WTC11 (cell line): Measurements from ENCODE around the gene RIC1. TPM values are rescaled to one million over a fixed set of nuclear protein-coding genes. Genes with fewer than 3 reads are reported as not detected.
"Not testable (repeated sequence)": the region's sequence is repeated elsewhere in the genome, so short reads cannot be mapped to it uniquely, and the experiment has no call there.

Source experiments
- ATAC-seq: fragments of 200-7000 bp; cut with Tn5 transposase; 2 replicates; pipeline ENCODE4 v1.10.0; 2021; ENCODE audit warnings: mild to moderate bottlenecking, moderate library complexity
- CTCF ChIA-PET: fragments of 300-600 bp; sonication (Branson Sonifier 250); formaldehyde crosslinking; loops from one replicate; lab custom pipeline; 2021; ENCODE audit warnings: antibody characterized with exemption; lab: Charles Lee
- POLR2A ChIA-PET: fragments of 350-600 bp; sonication (Branson Sonifier 250); formaldehyde crosslinking; loops from one replicate; lab custom pipeline; 2021; ENCODE audit warnings: antibody characterized with exemption; lab: Charles Lee
- DNase-seq: peaks from one replicate; pipeline ENCODE4 v3.0.0; 2021; ENCODE audit warnings: low spot score
- H3K27ac Mint-ChIP-seq: 2 replicates; pipeline ENCODE4 v1.8.0; 2021; ENCODE audit warnings: mixed read lengths
- H3K27me3 Mint-ChIP-seq: 2 replicates; pipeline ENCODE4 v1.8.0; 2021; ENCODE audit warnings: low read depth, mild to moderate bottlenecking, moderate library complexity, mixed read lengths
- H3K36me3 Mint-ChIP-seq: 2 replicates; pipeline ENCODE4 v1.8.0; 2021; ENCODE audit warnings: mixed read lengths
- H3K4me1 Mint-ChIP-seq: 2 replicates; pipeline ENCODE4 v1.8.0; 2022; ENCODE audit warnings: mixed read lengths
- H3K4me3 Mint-ChIP-seq: 2 replicates; pipeline ENCODE4 v1.8.0; 2021; ENCODE audit warnings: mild to moderate bottlenecking, moderate library complexity, mixed read lengths
- H3K9me3 Mint-ChIP-seq: 2 replicates; pipeline ENCODE4 v1.8.0; 2021; ENCODE audit warnings: mixed read lengths
- ERG ChIP-seq: fragments of 250-450 bp; sonication (Bioruptor Pico); IDR thresholded peaks from 2 replicates; pipeline ENCODE4 v1.8.0; 2021; ENCODE audit warnings: mild to moderate bottlenecking
- FOXJ3 ChIP-seq: sonication (generic); formaldehyde crosslinking; IDR thresholded peaks from 2 replicates; pipeline ENCODE4 v1.9.0; 2021; ENCODE audit warnings: missing genetic modification reagents, mild to moderate bottlenecking, borderline replicate concordance
- GABPB1 ChIP-seq: sonication (generic); formaldehyde crosslinking; IDR thresholded peaks from 2 replicates; pipeline ENCODE4 v1.8.1; 2023; ENCODE audit warnings: mild to moderate bottlenecking, missing genetic modification reagents
- GTF2I ChIP-seq: fragments of 250-450 bp; sonication (Bioruptor Pico); conservative IDR thresholded peaks from 2 replicates; pipeline ENCODE4 v1.4.0; 2021; ENCODE audit warnings: mild to moderate bottlenecking
- KAT7 ChIP-seq: sonication (generic); formaldehyde crosslinking; IDR thresholded peaks from 2 replicates; pipeline ENCODE4 v1.8.1; 2023; ENCODE audit warnings: missing genetic modification reagents, mild to moderate bottlenecking, borderline replicate concordance
- MLX ChIP-seq: sonication (generic); formaldehyde crosslinking; IDR thresholded peaks from 2 replicates; pipeline ENCODE4 v1.8.1; 2023; ENCODE audit warnings: mild to moderate bottlenecking, missing genetic modification reagents, moderate library complexity
- MXD4 ChIP-seq: fragments of 250-450 bp; sonication (Bioruptor Pico); IDR thresholded peaks from 2 replicates; pipeline ENCODE4 v1.8.0; 2021; ENCODE audit warnings: mild to moderate bottlenecking, moderate library complexity, borderline replicate concordance
- NFE2L1 ChIP-seq: sonication (generic); formaldehyde crosslinking; IDR thresholded peaks from 2 replicates; pipeline ENCODE4 v1.8.1; 2023; ENCODE audit warnings: missing genetic modification reagents
- NR1H2 ChIP-seq: sonication (generic); formaldehyde crosslinking; IDR thresholded peaks from 2 replicates; pipeline ENCODE4 v1.9.0; 2021; ENCODE audit warnings: mild to moderate bottlenecking, moderate library complexity, missing genetic modification reagents
- PRRX2 ChIP-seq: fragments of 250-450 bp; sonication (Bioruptor Pico); IDR thresholded peaks from 2 replicates; pipeline ENCODE4 v1.8.0; 2021; ENCODE audit warnings: mild to moderate bottlenecking
- SP1 ChIP-seq: sonication (generic); formaldehyde crosslinking; conservative IDR thresholded peaks from 2 replicates; pipeline ENCODE4 v1.8.1; 2022; ENCODE audit warnings: missing genetic modification reagents
- TP53 ChIP-seq: sonication (generic); formaldehyde crosslinking; IDR thresholded peaks from 2 replicates; pipeline ENCODE4 v1.8.1; 2023; ENCODE audit warnings: mild to moderate bottlenecking, missing genetic modification reagents
- ZNF671 ChIP-seq: fragments of 250-450 bp; sonication (Bioruptor Pico); IDR thresholded peaks from 2 replicates; pipeline ENCODE4 v1.8.0; 2021; ENCODE audit warnings: mild to moderate bottlenecking
- total RNA-seq: library from RNA; stranded (reverse); gene quantifications from 3 replicates; pipeline ENCODE4 v1.2.3, GENCODE V29; 2021
- TF ChIP-seq, protein P1 (sequence below): sonication (generic); formaldehyde crosslinking; IDR thresholded peaks from 2 replicates; pipeline ENCODE4 v1.8.0; 2022; ENCODE audit warnings: missing genetic modification reagents
- TF ChIP-seq, protein P2 (sequence below): fragments of 250-450 bp; sonication (Bioruptor Pico); IDR thresholded peaks from 2 replicates; pipeline ENCODE4 v2.1.2; 2022; ENCODE audit warnings: mild to moderate bottlenecking, moderate library complexity
- TF ChIP-seq, protein P3 (sequence below): sonication (generic); formaldehyde crosslinking; IDR thresholded peaks from 2 replicates; pipeline ENCODE4 v1.8.1; 2022; ENCODE audit warnings: mild to moderate bottlenecking, moderate library complexity, missing genetic modification reagents
- TF ChIP-seq, protein P4 (sequence below): sonication (generic); formaldehyde crosslinking; conservative IDR thresholded peaks from 2 replicates; pipeline ENCODE4 v1.8.1; 2022; ENCODE audit warnings: mild to moderate bottlenecking, missing genetic modification reagents

The RIC1 gene
- total RNA-seq, 1 experiment from 2014 or later = 18.9 TPM

GRCh38 chr9:5652821-5653220, 23.9 kb downstream of the RIC1 start:
- TF ChIP-seq FOXJ3 (CRISPR knock-in tag) = no peak
- no peak for TF ChIP-seq ERG
- no peak for TF ChIP-seq SP1 (CRISPR knock-in tag)
- no peak for TF ChIP-seq MXD4 (CRISPR knock-in tag)
- ATAC-seq = no peak
- Mint-ChIP-seq H3K4me1 (peaks cover 6% of the 10 kb centered on the region; the same call in 1 of the 2 replicates), H3K4me3 (no peak overlapping the region), H3K9me3 (peaks cover 20% of the 10 kb centered on the region), H3K27ac (no peak overlapping the region), H3K36me3 (peaks cover 15% of the 10 kb centered on the region), H3K27me3 (no peaks in the 10 kb centered on the region)
- CTCF ChIA-PET = no interaction called here
- no peak for DNase-seq
- POLR2A ChIA-PET = no interaction called here

- H3K27ac Mint-ChIP-seq, CTCF ChIA-PET, H3K9me3 Mint-ChIP-seq, ATAC-seq, DNase-seq, POLR2A ChIA-PET, H3K4me3 Mint-ChIP-seq: not testable (repeated sequence)
- Mint-ChIP-seq H3K4me1 (peaks cover 12% of the 10 kb centered on the region), H3K27me3 (peaks cover 12% of the 10 kb centered on the region; the same call in 1 of the 2 replicates), H3K36me3 (peaks cover 18% of the 10 kb centered on the region)
Observed at GRCh38 chr9:5662804-5663203, 33.9 kb downstream of the RIC1 start.

- POLR2A ChIA-PET = interaction anchor here (0.6 kb wide), 1 partner anchor 96 kb away, joined by 7 read pairs; no protein-coding TSS in a partner anchor
- no peak overlapping the region for H3K27ac Mint-ChIP-seq
- TF ChIP-seq MLX (CRISPR knock-in tag) = no peak
- no peak for TF ChIP-seq GTF2I
- TF ChIP-seq GABPB1 (CRISPR knock-in tag) = no peak
- TF ChIP-seq, protein P1, sequence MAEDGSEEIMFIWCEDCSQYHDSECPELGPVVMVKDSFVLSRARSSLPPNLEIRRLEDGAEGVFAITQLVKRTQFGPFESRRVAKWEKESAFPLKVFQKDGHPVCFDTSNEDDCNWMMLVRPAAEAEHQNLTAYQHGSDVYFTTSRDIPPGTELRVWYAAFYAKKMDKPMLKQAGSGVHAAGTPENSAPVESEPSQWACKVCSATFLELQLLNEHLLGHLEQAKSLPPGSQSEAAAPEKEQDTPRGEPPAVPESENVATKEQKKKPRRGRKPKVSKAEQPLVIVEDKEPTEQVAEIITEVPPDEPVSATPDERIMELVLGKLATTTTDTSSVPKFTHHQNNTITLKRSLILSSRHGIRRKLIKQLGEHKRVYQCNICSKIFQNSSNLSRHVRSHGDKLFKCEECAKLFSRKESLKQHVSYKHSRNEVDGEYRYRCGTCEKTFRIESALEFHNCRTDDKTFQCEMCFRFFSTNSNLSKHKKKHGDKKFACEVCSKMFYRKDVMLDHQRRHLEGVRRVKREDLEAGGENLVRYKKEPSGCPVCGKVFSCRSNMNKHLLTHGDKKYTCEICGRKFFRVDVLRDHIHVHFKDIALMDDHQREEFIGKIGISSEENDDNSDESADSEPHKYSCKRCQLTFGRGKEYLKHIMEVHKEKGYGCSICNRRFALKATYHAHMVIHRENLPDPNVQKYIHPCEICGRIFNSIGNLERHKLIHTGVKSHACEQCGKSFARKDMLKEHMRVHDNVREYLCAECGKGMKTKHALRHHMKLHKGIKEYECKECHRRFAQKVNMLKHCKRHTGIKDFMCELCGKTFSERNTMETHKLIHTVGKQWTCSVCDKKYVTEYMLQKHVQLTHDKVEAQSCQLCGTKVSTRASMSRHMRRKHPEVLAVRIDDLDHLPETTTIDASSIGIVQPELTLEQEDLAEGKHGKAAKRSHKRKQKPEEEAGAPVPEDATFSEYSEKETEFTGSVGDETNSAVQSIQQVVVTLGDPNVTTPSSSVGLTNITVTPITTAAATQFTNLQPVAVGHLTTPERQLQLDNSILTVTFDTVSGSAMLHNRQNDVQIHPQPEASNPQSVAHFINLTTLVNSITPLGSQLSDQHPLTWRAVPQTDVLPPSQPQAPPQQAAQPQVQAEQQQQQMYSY = no peak
- no peak for TF ChIP-seq FOXJ3 (CRISPR knock-in tag)
- TF ChIP-seq PRRX2 (CRISPR knock-in tag) = no peak
- no peak for TF ChIP-seq KAT7
- no peak for TF ChIP-seq SP1 (CRISPR knock-in tag)
- no peak for TF ChIP-seq TP53 (CRISPR knock-in tag)
- TF ChIP-seq, protein P2, sequence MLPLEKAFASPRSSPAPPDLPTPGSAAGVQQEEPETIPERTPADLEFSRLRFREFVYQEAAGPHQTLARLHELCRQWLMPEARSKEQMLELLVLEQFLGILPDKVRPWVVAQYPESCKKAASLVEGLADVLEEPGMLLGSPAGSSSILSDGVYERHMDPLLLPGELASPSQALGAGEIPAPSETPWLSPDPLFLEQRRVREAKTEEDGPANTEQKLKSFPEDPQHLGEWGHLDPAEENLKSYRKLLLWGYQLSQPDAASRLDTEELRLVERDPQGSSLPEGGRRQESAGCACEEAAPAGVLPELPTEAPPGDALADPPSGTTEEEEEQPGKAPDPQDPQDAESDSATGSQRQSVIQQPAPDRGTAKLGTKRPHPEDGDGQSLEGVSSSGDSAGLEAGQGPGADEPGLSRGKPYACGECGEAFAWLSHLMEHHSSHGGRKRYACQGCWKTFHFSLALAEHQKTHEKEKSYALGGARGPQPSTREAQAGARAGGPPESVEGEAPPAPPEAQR (CRISPR knock-in tag) = no peak
- no peak for TF ChIP-seq NR1H2 (CRISPR knock-in tag)
- no peak for TF ChIP-seq NFE2L1
- TF ChIP-seq, protein P3, sequence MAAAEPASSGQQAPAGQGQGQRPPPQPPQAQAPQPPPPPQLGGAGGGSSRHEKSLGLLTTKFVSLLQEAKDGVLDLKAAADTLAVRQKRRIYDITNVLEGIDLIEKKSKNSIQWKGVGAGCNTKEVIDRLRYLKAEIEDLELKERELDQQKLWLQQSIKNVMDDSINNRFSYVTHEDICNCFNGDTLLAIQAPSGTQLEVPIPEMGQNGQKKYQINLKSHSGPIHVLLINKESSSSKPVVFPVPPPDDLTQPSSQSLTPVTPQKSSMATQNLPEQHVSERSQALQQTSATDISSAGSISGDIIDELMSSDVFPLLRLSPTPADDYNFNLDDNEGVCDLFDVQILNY = no peak
- no peak for TF ChIP-seq ZNF671 (CRISPR knock-in tag)
- TF ChIP-seq, protein P4, sequence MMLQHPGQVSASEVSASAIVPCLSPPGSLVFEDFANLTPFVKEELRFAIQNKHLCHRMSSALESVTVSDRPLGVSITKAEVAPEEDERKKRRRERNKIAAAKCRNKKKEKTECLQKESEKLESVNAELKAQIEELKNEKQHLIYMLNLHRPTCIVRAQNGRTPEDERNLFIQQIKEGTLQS (CRISPR knock-in tag) = no peak
- TF ChIP-seq, all 79 proteins: peak for 0
- ATAC-seq (no peak), DNase-seq (no peak)
- Mint-ChIP-seq H3K27me3 (peaks cover 12% of the 10 kb centered on the region; the same call in 1 of the 2 replicates), H3K4me1 (peaks cover 12% of the 10 kb centered on the region), H3K36me3 (peaks cover 21% of the 10 kb centered on the region), H3K4me3 (no peak overlapping the region), H3K9me3 (peaks cover 11% of the 10 kb centered on the region)
- CTCF ChIA-PET = no interaction called here
Observed at GRCh38 chr9:5665059-5665458, 36.2 kb downstream of the RIC1 start.
